HG03280 (cell line): ENCODE data around the gene MPEG1.

Experiments
- ATAC-seq: cut with Tn5 transposase; IDR thresholded peaks from one replicate; pipeline ENCODE4 v1.9.1; 2021; ENCODE audit warnings: mild to moderate bottlenecking, moderate library complexity; ENCODE audit not compliant: unreplicated experiment

MPEG1 gene

GRCh38 chr11:59189986-59190385 is 22.7 kb downstream of the MPEG1 start:
- ATAC-seq: no peak

GRCh38 chr11:59188954-59189353 is 23.8 kb downstream of the MPEG1 start:
- ATAC-seq: no peak

- no peak for ATAC-seq
Observed at GRCh38 chr11:59187587-59187986, 25.1 kb downstream of the MPEG1 start.

GRCh38 chr11:59187035-59187434 is 25.7 kb downstream of the MPEG1 start:
- ATAC-seq: no peak

GRCh38 chr11:59186130-59186594 is 26.6 kb downstream of the MPEG1 start:
- peak; percentile 57 for ATAC-seq

GRCh38 chr11:59185386-59185945 is 27.3 kb downstream of the MPEG1 start:
- ATAC-seq: no peak

- no peak for ATAC-seq
Observed at GRCh38 chr11:59184691-59185339, 27.9 kb downstream of the MPEG1 start.

GRCh38 chr11:59183771-59184170 is 29.0 kb downstream of the MPEG1 start:
- no peak for ATAC-seq

GRCh38 chr11:59182457-59183151 is 30.1 kb downstream of the MPEG1 start:
- no peak for ATAC-seq

- no peak for ATAC-seq
Observed at GRCh38 chr11:59181746-59182456, 30.8 kb downstream of the MPEG1 start.

- ATAC-seq: no peak
Observed at GRCh38 chr11:59180907-59181306, 31.8 kb downstream of the MPEG1 start.

- ATAC-seq: no peak
Observed at GRCh38 chr11:59180168-59180776, 32.5 kb downstream of the MPEG1 start.

GRCh38 chr11:59179121-59179520 is 33.6 kb downstream of the MPEG1 start:
- ATAC-seq: no peak

- no peak for ATAC-seq
Observed at GRCh38 chr11:59178402-59178801, 34.3 kb downstream of the MPEG1 start.

- ATAC-seq: no peak
Observed at GRCh38 chr11:59176330-59176729, 36.4 kb downstream of the MPEG1 start.

GRCh38 chr11:59175091-59175501 is 37.6 kb downstream of the MPEG1 start:
- no peak for ATAC-seq

GRCh38 chr11:59174664-59175033 is 38.1 kb downstream of the MPEG1 start:
- no peak for ATAC-seq

- no peak for ATAC-seq
Observed at GRCh38 chr11:59173964-59174663, 38.6 kb downstream of the MPEG1 start.

- no peak for ATAC-seq
Observed at GRCh38 chr11:59173080-59173963, 39.4 kb downstream of the MPEG1 start.
